ENCODE measurements around the gene BMP15.

DNA sequence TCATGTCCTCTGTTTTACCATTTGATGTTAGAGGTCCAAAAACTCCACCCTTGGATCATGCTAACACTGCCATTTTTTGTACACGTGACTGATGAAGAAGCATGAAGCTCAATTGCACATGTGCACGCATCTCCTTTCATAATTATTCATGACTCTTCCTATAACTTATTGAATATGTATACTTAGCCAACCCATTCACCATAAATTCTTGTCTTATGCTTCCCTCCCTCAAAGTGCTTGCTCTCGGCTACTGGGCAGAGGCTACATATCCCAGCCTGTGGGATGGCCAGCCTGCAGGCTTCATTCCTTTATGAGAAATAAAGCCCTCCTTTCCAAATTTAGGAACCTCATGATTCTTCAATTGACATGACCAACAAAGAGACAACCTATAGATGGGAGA lies 17.5 kb upstream of the BMP15 start:
- TF ChIP-seq, protein P1, sequence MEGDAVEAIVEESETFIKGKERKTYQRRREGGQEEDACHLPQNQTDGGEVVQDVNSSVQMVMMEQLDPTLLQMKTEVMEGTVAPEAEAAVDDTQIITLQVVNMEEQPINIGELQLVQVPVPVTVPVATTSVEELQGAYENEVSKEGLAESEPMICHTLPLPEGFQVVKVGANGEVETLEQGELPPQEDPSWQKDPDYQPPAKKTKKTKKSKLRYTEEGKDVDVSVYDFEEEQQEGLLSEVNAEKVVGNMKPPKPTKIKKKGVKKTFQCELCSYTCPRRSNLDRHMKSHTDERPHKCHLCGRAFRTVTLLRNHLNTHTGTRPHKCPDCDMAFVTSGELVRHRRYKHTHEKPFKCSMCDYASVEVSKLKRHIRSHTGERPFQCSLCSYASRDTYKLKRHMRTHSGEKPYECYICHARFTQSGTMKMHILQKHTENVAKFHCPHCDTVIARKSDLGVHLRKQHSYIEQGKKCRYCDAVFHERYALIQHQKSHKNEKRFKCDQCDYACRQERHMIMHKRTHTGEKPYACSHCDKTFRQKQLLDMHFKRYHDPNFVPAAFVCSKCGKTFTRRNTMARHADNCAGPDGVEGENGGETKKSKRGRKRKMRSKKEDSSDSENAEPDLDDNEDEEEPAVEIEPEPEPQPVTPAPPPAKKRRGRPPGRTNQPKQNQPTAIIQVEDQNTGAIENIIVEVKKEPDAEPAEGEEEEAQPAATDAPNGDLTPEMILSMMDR (conservative IDR thresholded peaks at IDR 0.05; ENCODE audit: low read depth, low read length), result no peak
- TF ChIP-seq EZH2 (IDR thresholded peaks at IDR 0.05; ENCODE audit: low read length, unreplicated experiment), result no peak

All from PC-3 (cell line).